Measurements from ENCODE around the gene HOXD3. TPM values are rescaled to one million over a fixed set of nuclear protein-coding genes. Genes with fewer than 3 reads are reported as not detected.

Gene HOXD3
- total RNA-seq, 1 experiment from 2014 or later: 0.30 TPM

- DNase-seq (ENCODE audit: low read depth): no peak
Measured at GRCh38 chr2:176212276-176212675, 55.2 kb downstream of the HOXD3 start.

GRCh38 chr2:176213406-176213805 is 56.3 kb downstream of the HOXD3 start:
- no peak for DNase-seq (ENCODE audit: low read depth)

Other genes with a start within 250 kb of the HOXD3 start
- 20.8 and 27.7 TPM in 2 replicates for gene LNPK, start 155.0 kb upstream of the HOXD3 start, total RNA-seq (2014; rRNA removed; shearing (Covaris generic))
- gene EVX2, start 73.3 kb upstream of the HOXD3 start, total RNA-seq (2014; rRNA removed; shearing (Covaris generic)): not detected in 2 replicates
- 2.1 and 3.6 TPM in 2 replicates for gene HOXD13, start 64.6 kb upstream of the HOXD3 start, total RNA-seq (2014; rRNA removed; shearing (Covaris generic))
- 0.12 TPM in 1 of 2 replicates, not detected in the other for gene HOXD12, start 57.5 kb upstream of the HOXD3 start, total RNA-seq (2014; rRNA removed; shearing (Covaris generic))
- 14.3 and 16.9 TPM in 2 replicates for gene HOXD11, start 50.0 kb upstream of the HOXD3 start, total RNA-seq (2014; rRNA removed; shearing (Covaris generic))
- 9.3 and 15.0 TPM in 2 replicates for gene HOXD10, start 40.5 kb upstream of the HOXD3 start, total RNA-seq (2014; rRNA removed; shearing (Covaris generic))
- gene HOXD9, start 34.6 kb upstream of the HOXD3 start, total RNA-seq (2014; rRNA removed; shearing (Covaris generic)): 0.57 and 0.86 TPM in 2 replicates
- gene HOXD8, start 27.6 kb upstream of the HOXD3 start, total RNA-seq (2014; rRNA removed; shearing (Covaris generic)): 0.49 and 0.84 TPM in 2 replicates
- gene HOXD4, start 5.8 kb upstream of the HOXD3 start, total RNA-seq (2014; rRNA removed; shearing (Covaris generic)): 0.05 TPM in 1 of 2 replicates, not detected in the other
- not detected in 2 replicates for gene HOXD1, start 31.4 kb downstream of the HOXD3 start, total RNA-seq (2014; rRNA removed; shearing (Covaris generic))
- 29.8 and 36.0 TPM in 2 replicates for gene MTX2, start 112.1 kb downstream of the HOXD3 start, total RNA-seq (2014; rRNA removed; shearing (Covaris generic))

All from M059J (cell line).